Fibroblast of lung (primary cell): ENCODE data around the gene TMEM132C. TPM values are rescaled to one million over a fixed set of nuclear protein-coding genes. Genes with fewer than 3 reads are reported as not detected.

Experiments
- DNase-seq, 2 donors: peaks; one replicate each; pipeline versions ENCODE4 v3.0.0 to v3.0.0-alpha.2; 2010; ENCODE audit warnings: low read depth in 2 of 2
- H2AFZ ChIP-seq: 2 replicates; pipeline ENCODE4 v1.5.1; 2012; ENCODE audit warnings: low read length, control low read depth, inconsistent platforms
- H3K27ac ChIP-seq: 2 replicates; pipeline ENCODE4 v1.5.1; 2011; ENCODE audit warnings: low read length, control low read depth; ENCODE audit not compliant: insufficient read depth
- H3K27me3 ChIP-seq: 2 replicates; pipeline ENCODE4 v1.5.1; 2011; ENCODE audit warnings: mild to moderate bottlenecking, low read length; ENCODE audit not compliant: control insufficient read depth, insufficient read depth
- H3K36me3 ChIP-seq: 2 replicates; pipeline ENCODE4 v1.5.1; 2011; ENCODE audit warnings: low read length; ENCODE audit not compliant: control insufficient read depth, insufficient read depth
- H3K4me1 ChIP-seq: 2 replicates; pipeline ENCODE4 v1.5.1; 2011; ENCODE audit warnings: low read length; ENCODE audit not compliant: control insufficient read depth, insufficient read depth; ENCODE audit errors: extremely low read depth
- H3K4me2 ChIP-seq: 2 replicates; pipeline ENCODE4 v1.5.1; 2011; ENCODE audit warnings: low read length, control low read depth; ENCODE audit not compliant: insufficient read depth; ENCODE audit errors: extremely low read depth
- H3K4me3 ChIP-seq, 4 experiments: fragments of 200-600 bp in 1 of 4; sonication (generic) in 1 of 4; replicated peaks in 1 of 4; 2 replicates each; pipeline ENCODE4 v1.5.1; 2011 to 2016; ENCODE audit warnings: low read length in 4 of 4, low read depth in 3 of 4, mild to moderate bottlenecking in 3 of 4, control low read depth in 2 of 4, inconsistent platforms in 1 of 4, mixed read lengths in 1 of 4; ENCODE audit not compliant: insufficient read depth in 1 of 4; ENCODE audit errors: control extremely low read depth in 1 of 4
- H3K79me2 ChIP-seq: 2 replicates; pipeline ENCODE4 v1.5.1; 2012; ENCODE audit warnings: mild to moderate bottlenecking, low read length, inconsistent platforms; ENCODE audit not compliant: control insufficient read depth, insufficient read depth
- H3K9ac ChIP-seq: 2 replicates; pipeline ENCODE4 v1.5.1; 2011; ENCODE audit warnings: mild to moderate bottlenecking, low read length, control low read depth; ENCODE audit not compliant: insufficient read depth
- H3K9me3 ChIP-seq: 2 replicates; pipeline ENCODE4 v1.5.1; 2012; ENCODE audit warnings: low read depth, low read length; ENCODE audit not compliant: control insufficient read depth, insufficient read depth
- H4K20me1 ChIP-seq: 2 replicates; pipeline ENCODE4 v1.5.1; 2011; ENCODE audit warnings: low read length; ENCODE audit not compliant: control insufficient read depth, insufficient read depth; ENCODE audit errors: extremely low read depth
- EZH2 ChIP-seq: IDR thresholded peaks from 2 replicates; pipeline ENCODE4 v1.5.1; 2012; ENCODE audit warnings: low read length, control low read depth, mild to moderate bottlenecking; ENCODE audit errors: missing control alignments
- polyA plus RNA-seq, 2 donors: library from polyadenylated mRNA; depleted of rRNA in 1 of 2; stranded (reverse) in 1 of 2; unstranded in 1 of 2; fragments of >200 nt; gene quantifications; 2 replicates each; pipeline ENCODE4 v1.2.1, GENCODE V29; 2011 to 2012; ENCODE audit warnings: missing spikeins in 1 of 2
- total RNA-seq: library from RNA; depleted of rRNA; stranded (reverse); fragments of >200 nt; gene quantifications from 2 replicates; pipeline ENCODE4 v1.2.1, GENCODE V29; 2014
- TF ChIP-seq, protein P1 (sequence below), 2 donors: IDR thresholded peaks in 1 of 2; conservative IDR thresholded peaks in 1 of 2; 1 replicate in 1 of 2; 2 replicates in 1 of 2; pipeline ENCODE4 v1.5.1; 2011 to 2012; ENCODE audit warnings: low read length in 2 of 2, control low read depth in 1 of 2, inconsistent platforms in 1 of 2, low read depth in 1 of 2, mild to moderate bottlenecking in 1 of 2

The TMEM132C gene
- total and polyA plus RNA-seq, 2 donors (not counting 1 experiment from before 2014, with no cell fraction given): not detected

DNA sequence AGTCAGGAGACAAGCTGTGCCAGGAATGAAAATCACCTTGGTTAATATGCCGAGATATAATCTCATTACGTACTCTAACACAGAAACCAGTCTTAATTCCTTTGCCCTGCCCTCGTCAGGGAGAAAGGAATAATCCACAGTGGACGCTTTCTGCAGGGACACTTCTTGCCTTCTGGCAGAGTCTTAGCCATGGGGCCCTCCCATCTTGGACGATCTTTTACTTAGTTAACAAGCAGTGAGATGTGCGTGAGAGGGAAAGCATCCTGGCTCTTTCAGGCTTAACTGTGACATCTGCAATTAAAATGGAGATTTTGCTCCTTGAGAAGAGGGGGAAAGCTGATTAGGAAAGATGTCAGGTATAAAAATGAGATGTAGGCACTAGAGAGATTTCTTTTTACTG, 246.4 kb downstream of the TMEM132C start:
- Histone ChIP-seq H3K9me3 (no peaks in the 10 kb centered on the region), H4K20me1 (no peaks in the 10 kb centered on the region), H3K9ac (no peak overlapping the region), H3K27me3 (no peaks in the 10 kb centered on the region), H3K79me2 (no peaks in the 10 kb centered on the region), H3K4me1 (no peaks in the 10 kb centered on the region), H3K36me3 (no peaks in the 10 kb centered on the region), H3K27ac (no peak overlapping the region), H3K4me3 (no peak overlapping the region), H3K4me2 (no peak overlapping the region), H2AFZ (no peak overlapping the region)
- TF ChIP-seq, protein P1, sequence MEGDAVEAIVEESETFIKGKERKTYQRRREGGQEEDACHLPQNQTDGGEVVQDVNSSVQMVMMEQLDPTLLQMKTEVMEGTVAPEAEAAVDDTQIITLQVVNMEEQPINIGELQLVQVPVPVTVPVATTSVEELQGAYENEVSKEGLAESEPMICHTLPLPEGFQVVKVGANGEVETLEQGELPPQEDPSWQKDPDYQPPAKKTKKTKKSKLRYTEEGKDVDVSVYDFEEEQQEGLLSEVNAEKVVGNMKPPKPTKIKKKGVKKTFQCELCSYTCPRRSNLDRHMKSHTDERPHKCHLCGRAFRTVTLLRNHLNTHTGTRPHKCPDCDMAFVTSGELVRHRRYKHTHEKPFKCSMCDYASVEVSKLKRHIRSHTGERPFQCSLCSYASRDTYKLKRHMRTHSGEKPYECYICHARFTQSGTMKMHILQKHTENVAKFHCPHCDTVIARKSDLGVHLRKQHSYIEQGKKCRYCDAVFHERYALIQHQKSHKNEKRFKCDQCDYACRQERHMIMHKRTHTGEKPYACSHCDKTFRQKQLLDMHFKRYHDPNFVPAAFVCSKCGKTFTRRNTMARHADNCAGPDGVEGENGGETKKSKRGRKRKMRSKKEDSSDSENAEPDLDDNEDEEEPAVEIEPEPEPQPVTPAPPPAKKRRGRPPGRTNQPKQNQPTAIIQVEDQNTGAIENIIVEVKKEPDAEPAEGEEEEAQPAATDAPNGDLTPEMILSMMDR (conservative IDR thresholded peaks at IDR 0.05 in 1 of 2, IDR thresholded peaks at IDR 0.05 in 1 of 2; ENCODE audit: low read depth in 1 of 2, low read length in 2 of 2): no peak
- no peak for TF ChIP-seq EZH2
- DNase-seq: no peak

GRCh38 chr12:128513831-128514230, 246.9 kb downstream of the TMEM132C start:
- no peak for TF ChIP-seq EZH2
- TF ChIP-seq, protein P1 (conservative IDR thresholded peaks at IDR 0.05 in 1 of 2, IDR thresholded peaks at IDR 0.05 in 1 of 2; ENCODE audit: low read depth in 1 of 2, low read length in 2 of 2): no peak
- DNase-seq: no peak
- Histone ChIP-seq H3K27ac (no peak overlapping the region), H4K20me1 (no peaks in the 10 kb centered on the region), H2AFZ (no peak overlapping the region), H3K4me3 (no peak overlapping the region), H3K9ac (no peak overlapping the region), H3K36me3 (no peaks in the 10 kb centered on the region), H3K4me2 (no peak overlapping the region), H3K4me1 (no peaks in the 10 kb centered on the region), H3K27me3 (no peaks in the 10 kb centered on the region), H3K9me3 (no peaks in the 10 kb centered on the region), H3K79me2 (no peaks in the 10 kb centered on the region)

GRCh38 chr12:128518644-128519043, 251.7 kb downstream of the TMEM132C start:
- H3K9me3 ChIP-seq: no peaks in the 10 kb centered on the region
- H3K4me3 ChIP-seq: no peak overlapping the region
- H4K20me1 ChIP-seq: no peaks in the 10 kb centered on the region
- H2AFZ ChIP-seq: no peak overlapping the region
- no peaks in the 10 kb centered on the region for H3K4me1 ChIP-seq
- H3K27ac ChIP-seq: no peak overlapping the region
- no peaks in the 10 kb centered on the region for H3K36me3 ChIP-seq
- no peak for TF ChIP-seq EZH2
- TF ChIP-seq, protein P1 (conservative IDR thresholded peaks at IDR 0.05 in 1 of 2, IDR thresholded peaks at IDR 0.05 in 1 of 2; ENCODE audit: low read depth in 1 of 2, low read length in 2 of 2): no peak
- H3K4me2 ChIP-seq: no peak overlapping the region
- H3K27me3 ChIP-seq: no peaks in the 10 kb centered on the region
- no peaks in the 10 kb centered on the region for H3K79me2 ChIP-seq
- H3K9ac ChIP-seq: no peak overlapping the region
- DNase-seq: no peak
